ENCODE data around the gene EGFLAM. TPM values are rescaled to one million over a fixed set of nuclear protein-coding genes. Genes with fewer than 3 reads are reported as not detected.

The EGFLAM gene
- total RNA-seq, 1 experiment from 2014 or later: 0.33 TPM

DNA sequence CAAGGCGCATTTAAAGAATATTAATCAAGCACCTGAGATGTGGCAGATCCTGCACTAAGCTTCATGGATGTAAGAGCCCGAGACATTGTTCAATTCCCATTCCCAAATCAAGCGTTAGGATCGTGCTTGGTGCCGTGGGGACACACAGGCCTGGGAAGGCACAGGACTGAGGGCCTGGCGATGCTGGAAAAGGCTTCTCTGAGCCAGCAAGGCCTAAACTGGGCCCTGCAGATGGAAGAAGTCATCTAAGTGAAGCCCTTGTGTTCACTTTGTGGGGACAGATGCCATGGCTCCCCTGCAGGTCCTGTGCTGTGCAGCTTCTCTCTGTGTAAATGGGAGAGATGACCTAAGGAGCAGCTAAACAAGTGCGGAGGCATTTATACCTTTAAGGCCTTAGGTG lies 214.2 kb downstream of the EGFLAM start:
- H3K56ac ChIP-seq (ENCODE audit: insufficient read length, low read depth, low read length): no peak overlapping the region
- H3K18ac ChIP-seq (ENCODE audit: insufficient read length, low read depth, low read length): no peak overlapping the region
- H3K14ac ChIP-seq (ENCODE audit: insufficient read depth, low read length): no peak overlapping the region; the same call in 1 of the 2 replicates
- no peak overlapping the region for H3K9ac ChIP-seq (ENCODE audit: extremely low read depth, insufficient read length, low read length)
- no peak overlapping the region for H4K5ac ChIP-seq (ENCODE audit: insufficient read length, low read depth, low read length)
- no CpG with 5 or more reads among the region's 7 CpGs for WGBS (ENCODE audit: extremely low coverage, insufficient read length, low lambda C conversion rate)
- H3K27me3 ChIP-seq (ENCODE audit: insufficient read depth, low read length): no peaks in the 10 kb centered on the region
- H3K4me1 Mint-ChIP-seq: peaks cover 18 to 23% of the 10 kb centered on the region in 2 experiments
- no peak overlapping the region for H3K23ac ChIP-seq (ENCODE audit: insufficient read length, low read depth, low read length)
- no peak overlapping the region for H3K4me2 ChIP-seq (ENCODE audit: insufficient read depth, insufficient read length, low read length)
- no peak for DNase-seq
- no peak overlapping the region for H3K4me3 Mint-ChIP-seq
- no peak overlapping the region for H3K4ac ChIP-seq (ENCODE audit: low read depth, low read length)
- no peaks in the 10 kb centered on the region for H3K9me3 ChIP-seq (ENCODE audit: control insufficient read depth, low read depth, low read length)
- TF ChIP-seq, protein P1, sequence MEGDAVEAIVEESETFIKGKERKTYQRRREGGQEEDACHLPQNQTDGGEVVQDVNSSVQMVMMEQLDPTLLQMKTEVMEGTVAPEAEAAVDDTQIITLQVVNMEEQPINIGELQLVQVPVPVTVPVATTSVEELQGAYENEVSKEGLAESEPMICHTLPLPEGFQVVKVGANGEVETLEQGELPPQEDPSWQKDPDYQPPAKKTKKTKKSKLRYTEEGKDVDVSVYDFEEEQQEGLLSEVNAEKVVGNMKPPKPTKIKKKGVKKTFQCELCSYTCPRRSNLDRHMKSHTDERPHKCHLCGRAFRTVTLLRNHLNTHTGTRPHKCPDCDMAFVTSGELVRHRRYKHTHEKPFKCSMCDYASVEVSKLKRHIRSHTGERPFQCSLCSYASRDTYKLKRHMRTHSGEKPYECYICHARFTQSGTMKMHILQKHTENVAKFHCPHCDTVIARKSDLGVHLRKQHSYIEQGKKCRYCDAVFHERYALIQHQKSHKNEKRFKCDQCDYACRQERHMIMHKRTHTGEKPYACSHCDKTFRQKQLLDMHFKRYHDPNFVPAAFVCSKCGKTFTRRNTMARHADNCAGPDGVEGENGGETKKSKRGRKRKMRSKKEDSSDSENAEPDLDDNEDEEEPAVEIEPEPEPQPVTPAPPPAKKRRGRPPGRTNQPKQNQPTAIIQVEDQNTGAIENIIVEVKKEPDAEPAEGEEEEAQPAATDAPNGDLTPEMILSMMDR (conservative IDR thresholded peaks at IDR 0.05): no peak
- no peak overlapping the region for H2AFZ ChIP-seq (ENCODE audit: low read length)
- no peak overlapping the region for H2BK15ac ChIP-seq (ENCODE audit: low read depth, low read length)
- H3K27me3 Mint-ChIP-seq (ENCODE audit: low read depth): no peaks in the 10 kb centered on the region; the same call in 1 of the 2 replicates
- H3K27ac ChIP-seq (ENCODE audit: insufficient read length, low read depth, low read length): no peak overlapping the region
- no peak overlapping the region for H2AK5ac ChIP-seq (ENCODE audit: insufficient read length, low read length)
- H4K20me1 ChIP-seq (ENCODE audit: control insufficient read depth, insufficient read depth, insufficient read length): no peaks in the 10 kb centered on the region
- no peak overlapping the region for H2BK5ac ChIP-seq (ENCODE audit: insufficient read length, low read length)
- no peaks in the 10 kb centered on the region for H3K79me2 ChIP-seq (ENCODE audit: insufficient read depth, low read length)
- no peaks in the 10 kb centered on the region for H3K9me3 Mint-ChIP-seq
- no peak overlapping the region for H2BK12ac ChIP-seq (ENCODE audit: insufficient read length, low read depth, low read length)
- no peak overlapping the region for H4K91ac ChIP-seq (ENCODE audit: insufficient read length, low read depth, low read length)
- no peaks in the 10 kb centered on the region for H3K4me1 ChIP-seq (ENCODE audit: insufficient read depth, low read length)
- H3K27ac Mint-ChIP-seq: no peak overlapping the region
- no peak overlapping the region for H2BK120ac ChIP-seq (ENCODE audit: low read depth, low read length, poor library complexity, severe bottlenecking)
- no peak overlapping the region for H4K8ac ChIP-seq (replicated peaks; ENCODE audit: insufficient read length, low read depth, low read length)
- no peaks in the 10 kb centered on the region; a peak in 1 of 7 replicates for H3K36me3 Mint-ChIP-seq (ENCODE audit: insufficient read depth in 1 of 3, low read depth in 3 of 3)
- H3K79me1 ChIP-seq (ENCODE audit: insufficient read depth, low read depth, low read length, poor library complexity, severe bottlenecking): no peaks in the 10 kb centered on the region
- H3K23me2 ChIP-seq (ENCODE audit: insufficient read length, low read depth, low read length, poor library complexity, severe bottlenecking): no peaks in the 10 kb centered on the region
- no peak overlapping the region for H3T11ph ChIP-seq (ENCODE audit: low read length)
- no peak overlapping the region for H2BK20ac ChIP-seq (ENCODE audit: low read depth, low read length, poor library complexity, severe bottlenecking)
